SKM-1 treated with dmso at 0.1 percent for 144 hours (cell line): Measurements from ENCODE around the gene GNAI1.

Experiments used
- DNase-seq: peaks from one replicate; lab custom pipeline; 2025; ENCODE audit not compliant: unreplicated experiment; lab: John Stamatoyannopoulos, UW

Gene GNAI1

DNA sequence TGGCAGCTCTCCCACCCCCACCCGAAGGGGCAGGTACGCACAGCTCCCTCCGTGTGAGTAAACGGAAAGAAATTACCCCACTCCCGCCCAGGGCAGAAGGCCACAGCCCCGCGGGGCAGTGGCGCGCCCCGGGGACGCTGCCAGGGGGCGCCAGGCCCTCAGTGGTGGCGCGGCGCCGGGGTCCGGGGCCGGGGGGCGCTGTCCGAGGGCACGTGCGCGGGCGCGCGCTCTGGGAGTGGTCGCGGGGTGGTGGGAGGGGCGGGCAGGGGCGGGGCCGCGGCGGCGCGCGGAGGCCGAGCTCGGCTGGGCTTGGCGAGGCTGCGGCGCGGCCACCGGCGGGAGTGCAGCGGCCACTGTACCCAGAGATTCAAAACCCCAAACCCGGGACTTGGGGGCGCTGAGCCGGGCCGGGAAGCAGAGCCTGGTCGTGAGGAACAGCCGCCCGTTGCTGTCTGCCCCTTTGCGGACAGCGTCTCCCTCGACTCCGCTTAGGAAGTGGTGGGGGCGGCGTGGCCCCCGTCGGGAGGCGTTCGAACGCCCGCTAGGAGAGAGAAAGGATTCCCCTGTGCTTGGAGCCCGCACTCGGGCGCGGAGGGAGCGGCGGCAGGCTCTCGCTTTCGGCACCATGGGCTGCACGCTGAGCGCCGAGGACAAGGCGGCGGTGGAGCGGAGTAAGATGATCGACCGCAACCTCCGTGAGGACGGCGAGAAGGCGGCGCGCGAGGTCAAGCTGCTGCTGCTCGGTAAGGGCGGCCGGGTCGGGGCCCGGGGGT, at the start of gene GNAI1:
Gene GNAI1, plus strand, starts transcription at position 296 of the 773 bp plus-strand sequence. Its CDS starts 330 bp downstream, at position 626.
- DNase-seq: peak; percentile 64

DNA sequence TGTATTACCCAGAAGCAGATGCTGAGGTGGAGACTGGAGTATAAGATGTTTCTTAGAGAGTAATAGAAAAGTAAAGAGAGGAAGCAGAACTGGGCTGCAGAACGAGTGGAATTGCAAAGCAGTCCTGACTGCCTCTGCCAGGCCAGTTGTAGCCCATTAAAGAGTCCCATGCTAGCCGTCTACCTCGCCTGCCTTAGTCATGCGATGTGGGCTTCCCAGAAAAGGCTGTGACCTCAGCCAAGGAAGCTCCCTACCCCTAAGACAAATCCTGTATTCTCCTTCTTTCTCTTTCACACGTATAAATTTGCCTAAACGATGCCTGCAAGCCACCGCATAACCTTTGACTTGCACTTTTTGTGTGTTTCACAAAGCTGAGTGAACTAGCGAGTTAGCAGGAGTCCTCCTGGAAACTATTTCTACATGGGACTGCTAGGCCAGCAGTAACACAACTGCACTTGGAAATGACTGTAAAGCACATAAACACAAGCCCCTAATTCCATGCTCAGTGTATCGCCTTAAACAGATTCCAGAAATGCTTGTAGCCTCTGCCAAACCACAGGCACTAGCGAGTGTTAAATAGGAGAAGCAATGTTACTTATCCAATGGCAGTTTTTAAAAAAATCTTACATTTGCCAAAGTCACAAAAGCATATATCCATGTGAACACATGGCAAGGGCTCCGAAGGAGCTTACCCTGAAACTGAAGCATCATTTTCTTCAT, 47.4 kb upstream of the GNAI1 start:
- no peak for DNase-seq

DNA sequence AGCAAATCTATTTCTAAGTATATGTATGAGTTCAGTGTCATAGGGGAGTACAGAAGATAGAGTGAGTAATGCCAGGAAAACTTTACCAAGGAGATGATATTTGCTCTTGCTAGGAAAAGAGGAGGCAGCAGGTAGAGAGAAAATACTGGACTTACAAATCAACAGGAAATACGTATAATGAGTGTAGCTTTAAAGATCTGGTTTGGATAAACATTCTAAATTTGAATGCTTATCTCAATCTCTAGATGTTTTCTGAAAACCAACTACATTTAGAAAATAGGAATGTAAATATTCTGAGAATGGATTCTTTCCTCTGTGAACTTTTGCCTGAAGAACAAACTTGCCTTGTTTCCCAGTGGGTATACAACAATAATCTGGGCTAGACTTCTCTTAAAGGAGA, 46.9 kb upstream of the GNAI1 start:
- no peak for DNase-seq

DNA sequence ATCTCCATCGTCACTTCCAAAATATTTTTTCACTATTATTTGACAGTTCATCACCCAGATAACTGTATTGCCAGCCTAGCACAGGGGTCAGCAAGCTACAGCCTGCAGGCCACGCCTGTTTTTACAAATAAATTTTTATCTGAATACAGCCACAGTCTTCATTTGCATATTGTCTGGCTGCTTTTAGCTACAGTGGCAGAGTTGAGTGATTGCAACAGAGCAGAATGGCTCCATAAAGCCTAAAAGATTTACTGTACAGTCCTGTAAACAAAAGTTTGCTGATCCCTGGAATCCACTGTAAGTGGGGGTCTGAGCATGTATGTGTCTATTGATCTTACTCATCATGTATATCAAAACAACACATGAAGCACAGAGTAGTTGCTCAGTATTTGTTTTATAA, 45.9 kb upstream of the GNAI1 start:
- no peak for DNase-seq

- no peak for DNase-seq
Measured at GRCh38 chr7:80089366-80089765, 45.3 kb upstream of the GNAI1 start.

DNA sequence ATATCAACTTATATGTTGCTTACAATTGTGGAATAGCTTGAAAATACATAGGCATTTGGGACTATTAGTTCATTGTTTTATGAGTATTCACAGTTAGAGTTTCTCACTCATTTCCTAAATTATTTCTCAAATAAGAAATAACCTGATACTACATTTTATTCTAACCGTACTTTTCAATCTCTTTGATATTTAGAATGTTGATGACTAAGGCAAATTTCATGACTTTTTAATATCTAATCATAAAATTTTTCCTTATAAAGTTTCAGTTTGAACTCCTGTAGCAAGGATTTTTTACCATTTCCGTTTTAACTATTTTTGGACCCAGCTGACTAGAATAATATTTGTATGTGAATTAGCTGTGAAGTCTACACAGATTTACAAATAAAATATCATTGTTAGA, 41.3 kb upstream of the GNAI1 start:
- no peak for DNase-seq

DNA sequence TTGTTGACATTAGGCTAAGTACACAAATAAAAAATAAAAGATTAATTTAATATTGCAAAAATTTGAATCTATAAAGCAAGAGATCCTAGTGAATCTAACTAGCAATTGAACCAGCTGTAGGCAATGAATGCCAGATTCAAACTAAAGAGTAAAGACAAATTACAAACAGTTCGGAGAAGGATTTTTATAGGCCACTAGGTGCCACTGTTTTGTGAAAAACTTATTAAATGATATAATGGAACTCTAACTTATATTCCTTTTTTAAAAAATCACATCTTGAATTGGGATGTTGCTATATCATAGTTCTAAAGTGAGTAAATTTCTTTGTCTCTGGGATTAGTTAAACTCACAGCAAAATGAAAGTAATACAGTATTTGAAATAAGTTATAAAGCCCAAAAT, 39.1 kb upstream of the GNAI1 start:
- no peak for DNase-seq

DNA sequence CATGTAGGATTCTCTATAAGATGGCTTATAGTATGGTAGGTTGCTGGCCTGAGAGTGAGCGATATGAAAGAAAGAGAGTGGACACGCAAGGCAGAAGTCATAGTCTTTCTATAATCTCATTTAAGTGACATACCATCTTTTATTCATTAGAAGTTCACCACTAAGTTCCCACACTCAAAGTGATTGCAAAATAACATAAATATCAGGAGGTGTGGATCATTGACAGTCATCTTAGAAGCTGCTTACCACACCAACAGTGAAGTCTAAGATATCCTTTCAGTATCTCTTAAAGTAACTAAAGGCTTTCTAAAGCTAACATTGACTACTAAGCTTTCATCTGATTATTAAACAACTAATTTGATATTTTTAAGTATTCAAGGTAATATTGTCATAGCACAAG, 36.9 kb upstream of the GNAI1 start:
- no peak for DNase-seq

GRCh38 chr7:80098795-80099194, 35.8 kb upstream of the GNAI1 start:
- DNase-seq: no peak

- no peak for DNase-seq
Measured at GRCh38 chr7:80100254-80100653, 34.4 kb upstream of the GNAI1 start.

DNA sequence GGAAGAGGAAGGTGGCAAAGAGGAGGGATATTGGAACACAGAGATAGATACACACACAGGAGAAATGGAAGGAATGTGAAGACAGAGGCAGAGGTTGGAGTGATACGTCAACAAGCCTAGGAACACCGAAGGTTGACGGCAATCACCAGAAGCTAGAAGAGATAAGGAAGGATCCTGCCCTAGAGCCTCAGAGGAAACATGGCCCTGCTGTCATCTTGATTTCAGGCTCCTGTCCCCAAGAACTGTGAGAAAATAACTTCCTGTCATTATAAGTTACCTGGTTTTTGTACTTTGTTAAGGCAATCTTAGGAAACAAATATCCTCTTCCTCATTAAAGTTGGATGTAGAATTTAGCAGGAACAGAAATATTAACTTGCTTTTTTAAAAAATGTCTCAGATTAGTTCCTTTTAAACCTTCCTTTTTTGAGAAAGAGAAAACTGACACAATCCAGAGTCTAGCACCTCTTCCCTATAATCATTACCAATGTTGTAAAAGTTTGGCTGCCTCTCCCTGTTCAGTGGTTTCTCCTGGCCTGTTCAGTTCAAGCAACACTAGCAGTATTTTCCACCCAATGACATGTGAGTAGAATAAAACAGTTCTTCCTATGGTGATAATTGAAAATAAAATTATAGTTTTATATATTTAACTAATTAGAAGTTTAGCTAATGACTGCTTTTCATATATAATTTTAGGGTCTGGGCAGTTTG, 28.8 kb upstream of the GNAI1 start:
- no peak for DNase-seq

DNA sequence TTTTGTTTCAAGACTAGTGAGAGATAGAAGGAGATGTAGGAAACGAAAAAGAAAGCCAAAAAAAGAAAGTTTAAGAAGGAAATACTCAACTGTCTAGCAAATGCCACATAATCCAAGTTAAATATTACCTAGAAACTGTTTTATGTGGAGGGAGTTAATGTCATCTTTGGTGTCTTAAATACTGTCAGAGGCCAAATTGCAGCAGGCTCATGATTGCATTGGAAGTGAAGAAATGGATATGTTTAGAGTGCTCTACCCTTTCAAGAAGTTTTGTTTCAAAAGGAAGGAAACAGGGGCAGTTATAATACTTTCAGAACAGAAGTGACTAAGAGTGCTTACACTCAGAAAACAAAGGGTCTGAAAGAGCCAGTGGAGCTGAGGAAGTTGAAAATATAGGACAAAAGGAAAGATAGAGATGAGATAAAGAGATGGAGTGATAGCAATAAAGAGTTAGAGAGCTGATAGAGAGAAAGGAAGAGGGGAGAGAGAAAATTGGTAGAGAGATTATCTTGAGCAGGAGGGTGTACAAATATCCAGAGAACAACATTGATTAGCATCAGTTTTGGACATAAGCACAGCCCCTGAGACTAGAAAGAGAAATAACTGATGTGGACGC, 28.0 kb upstream of the GNAI1 start:
- DNase-seq: no peak

- peak; percentile 94 for DNase-seq
Measured at GRCh38 chr7:80107278-80107677, 27.4 kb upstream of the GNAI1 start.

DNA sequence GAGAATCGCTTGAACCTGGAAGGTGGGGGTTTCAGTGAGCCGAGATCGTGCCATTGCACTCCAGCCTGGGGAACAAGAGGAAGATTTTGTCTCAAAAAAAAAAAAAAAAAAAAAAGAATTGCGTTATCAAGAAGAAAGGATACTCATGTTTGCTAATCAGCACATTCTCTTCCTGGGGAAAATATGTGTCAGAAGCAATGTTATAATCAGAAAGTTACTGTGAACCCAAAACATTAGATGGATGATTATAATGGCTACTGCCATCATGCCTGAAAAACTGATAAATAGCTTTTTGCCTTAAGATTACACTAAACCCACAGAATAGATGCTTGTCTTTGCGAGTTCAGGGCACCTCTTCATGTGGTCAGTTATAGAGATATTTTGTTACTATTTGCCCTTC, 24.3 kb upstream of the GNAI1 start:
- DNase-seq: no peak

GRCh38 chr7:80114159-80114558, 20.5 kb upstream of the GNAI1 start:
- DNase-seq: no peak

- DNase-seq: no peak
Measured at GRCh38 chr7:80124526-80125264, 9.9 kb upstream of the GNAI1 start.

- no peak for DNase-seq
Measured at GRCh38 chr7:80127412-80128160, 7.0 kb upstream of the GNAI1 start.

GRCh38 chr7:80128918-80129317, 5.7 kb upstream of the GNAI1 start:
- DNase-seq: no peak

GRCh38 chr7:80129785-80130184, 4.8 kb upstream of the GNAI1 start:
- DNase-seq: no peak
